WTC11 (cell line): ENCODE data around the gene TCF12. TPM values are rescaled to one million over a fixed set of nuclear protein-coding genes. Genes with fewer than 3 reads are reported as not detected.

ENCODE experiments used
- ATAC-seq: fragments of 200-7000 bp; cut with Tn5 transposase; 2 replicates; pipeline ENCODE4 v1.10.0; 2021; ENCODE audit warnings: mild to moderate bottlenecking, moderate library complexity
- CTCF ChIA-PET: fragments of 300-600 bp; sonication (Branson Sonifier 250); formaldehyde crosslinking; loops from one replicate; lab custom pipeline; 2021; ENCODE audit warnings: antibody characterized with exemption; lab: Charles Lee
- POLR2A ChIA-PET: fragments of 350-600 bp; sonication (Branson Sonifier 250); formaldehyde crosslinking; loops from one replicate; lab custom pipeline; 2021; ENCODE audit warnings: antibody characterized with exemption; lab: Charles Lee
- DNase-seq: peaks from one replicate; pipeline ENCODE4 v3.0.0; 2021; ENCODE audit warnings: low spot score
- H3K27ac Mint-ChIP-seq: 2 replicates; pipeline ENCODE4 v1.8.0; 2021; ENCODE audit warnings: mixed read lengths
- H3K27me3 Mint-ChIP-seq: 2 replicates; pipeline ENCODE4 v1.8.0; 2021; ENCODE audit warnings: low read depth, mild to moderate bottlenecking, moderate library complexity, mixed read lengths
- H3K36me3 Mint-ChIP-seq: 2 replicates; pipeline ENCODE4 v1.8.0; 2021; ENCODE audit warnings: mixed read lengths
- H3K4me1 Mint-ChIP-seq: 2 replicates; pipeline ENCODE4 v1.8.0; 2022; ENCODE audit warnings: mixed read lengths
- H3K4me3 Mint-ChIP-seq: 2 replicates; pipeline ENCODE4 v1.8.0; 2021; ENCODE audit warnings: mild to moderate bottlenecking, moderate library complexity, mixed read lengths
- H3K9me3 Mint-ChIP-seq: 2 replicates; pipeline ENCODE4 v1.8.0; 2021; ENCODE audit warnings: mixed read lengths
- ATF1 ChIP-seq: sonication (generic); formaldehyde crosslinking; IDR thresholded peaks from 2 replicates; pipeline ENCODE4 v1.8.1; 2023; ENCODE audit warnings: mild to moderate bottlenecking, moderate library complexity, missing genetic modification reagents
- EMX1 ChIP-seq: fragments of 250-450 bp; sonication (Bioruptor Pico); IDR thresholded peaks from 2 replicates; pipeline ENCODE4 v1.8.0; 2021; ENCODE audit warnings: mild to moderate bottlenecking
- ETV6 ChIP-seq: sonication (generic); formaldehyde crosslinking; IDR thresholded peaks from 2 replicates; pipeline ENCODE4 v1.8.1; 2022; ENCODE audit warnings: mild to moderate bottlenecking, missing genetic modification reagents
- FOXP1 ChIP-seq: sonication (generic); formaldehyde crosslinking; IDR thresholded peaks from 2 replicates; pipeline ENCODE4 v1.8.0; 2022; ENCODE audit warnings: missing genetic modification reagents, mild to moderate bottlenecking, moderate library complexity, borderline replicate concordance
- GABPB1 ChIP-seq: sonication (generic); formaldehyde crosslinking; IDR thresholded peaks from 2 replicates; pipeline ENCODE4 v1.8.1; 2023; ENCODE audit warnings: mild to moderate bottlenecking, missing genetic modification reagents
- GTF2I ChIP-seq: fragments of 250-450 bp; sonication (Bioruptor Pico); conservative IDR thresholded peaks from 2 replicates; pipeline ENCODE4 v1.4.0; 2021; ENCODE audit warnings: mild to moderate bottlenecking
- HMGA2 ChIP-seq: fragments of 250-450 bp; sonication (Bioruptor Pico); IDR thresholded peaks from 2 replicates; pipeline ENCODE4 v1.4.0; 2021; ENCODE audit warnings: mild to moderate bottlenecking, moderate library complexity
- JAZF1 ChIP-seq: fragments of 250-450 bp; sonication (Bioruptor Pico); IDR thresholded peaks from 2 replicates; pipeline ENCODE4 v1.9.0; 2021; ENCODE audit warnings: moderate library complexity, mild to moderate bottlenecking, inconsistent platforms
- MXD4 ChIP-seq: fragments of 250-450 bp; sonication (Bioruptor Pico); IDR thresholded peaks from 2 replicates; pipeline ENCODE4 v1.8.0; 2021; ENCODE audit warnings: mild to moderate bottlenecking, moderate library complexity, borderline replicate concordance
- RORB ChIP-seq: fragments of 250-450 bp; sonication (Bioruptor Pico); IDR thresholded peaks from 2 replicates; pipeline ENCODE4 v1.9.0; 2021; ENCODE audit warnings: mild to moderate bottlenecking
- SMAD4 ChIP-seq: sonication (generic); formaldehyde crosslinking; IDR thresholded peaks from 2 replicates; pipeline ENCODE4 v1.8.0; 2022; ENCODE audit warnings: mild to moderate bottlenecking, missing genetic modification reagents
- TEAD1 ChIP-seq: sonication (generic); formaldehyde crosslinking; IDR thresholded peaks from 2 replicates; pipeline ENCODE4 v1.8.0; 2022; ENCODE audit warnings: mild to moderate bottlenecking, missing genetic modification reagents
- ZBTB21 ChIP-seq: sonication (generic); formaldehyde crosslinking; IDR thresholded peaks from 2 replicates; pipeline ENCODE4 v1.8.1; 2023; ENCODE audit warnings: mild to moderate bottlenecking, missing genetic modification reagents, borderline replicate concordance
- ZNF121 ChIP-seq: sonication (generic); formaldehyde crosslinking; IDR thresholded peaks from 2 replicates; pipeline ENCODE4 v1.8.0; 2023; ENCODE audit warnings: missing genetic modification reagents
- ZNF232 ChIP-seq: sonication (generic); formaldehyde crosslinking; IDR thresholded peaks from 2 replicates; pipeline ENCODE4 v1.8.0; 2022; ENCODE audit warnings: mild to moderate bottlenecking, missing genetic modification reagents
- ZNF671 ChIP-seq: fragments of 250-450 bp; sonication (Bioruptor Pico); IDR thresholded peaks from 2 replicates; pipeline ENCODE4 v1.8.0; 2021; ENCODE audit warnings: mild to moderate bottlenecking
- total RNA-seq: library from RNA; stranded (reverse); gene quantifications from 3 replicates; pipeline ENCODE4 v1.2.3, GENCODE V29; 2021
- TF ChIP-seq, protein P1 (sequence below): sonication (generic); formaldehyde crosslinking; IDR thresholded peaks from 2 replicates; pipeline ENCODE4 v1.8.1; 2022; ENCODE audit warnings: missing genetic modification reagents, borderline replicate concordance
- TF ChIP-seq, protein P2 (sequence below): sonication (generic); formaldehyde crosslinking; IDR thresholded peaks from 2 replicates; pipeline ENCODE4 v1.8.1; 2022; ENCODE audit warnings: low read depth, mild to moderate bottlenecking, moderate library complexity, missing genetic modification reagents, borderline replicate concordance
- TF ChIP-seq, protein P3 (sequence below): sonication (generic); formaldehyde crosslinking; conservative IDR thresholded peaks from 2 replicates; pipeline ENCODE4 v1.8.1; 2022; ENCODE audit warnings: mild to moderate bottlenecking, missing genetic modification reagents
- TF ChIP-seq, protein P4 (sequence below): sonication (generic); formaldehyde crosslinking; IDR thresholded peaks from 2 replicates; pipeline ENCODE4 v1.8.1; 2023; ENCODE audit warnings: mild to moderate bottlenecking, missing genetic modification reagents
- TF ChIP-seq, protein P5 (sequence below): fragments of 200-600 bp; IDR thresholded peaks from 2 replicates; pipeline ENCODE4 v1.8.0; 2022; ENCODE audit warnings: antibody characterized with exemption
- TF ChIP-seq, protein P6 (sequence below): sonication (generic); formaldehyde crosslinking; IDR thresholded peaks from 2 replicates; pipeline ENCODE4 v1.8.0; 2023; ENCODE audit warnings: mild to moderate bottlenecking, missing genetic modification reagents
- TF ChIP-seq, protein P7 (sequence below): sonication (generic); formaldehyde crosslinking; IDR thresholded peaks from 2 replicates; pipeline ENCODE4 v1.8.1; 2023; ENCODE audit warnings: mild to moderate bottlenecking, missing genetic modification reagents, moderate library complexity

TCF12 gene
- total RNA-seq, 1 experiment from 2014 or later = 73.2 TPM

DNA sequence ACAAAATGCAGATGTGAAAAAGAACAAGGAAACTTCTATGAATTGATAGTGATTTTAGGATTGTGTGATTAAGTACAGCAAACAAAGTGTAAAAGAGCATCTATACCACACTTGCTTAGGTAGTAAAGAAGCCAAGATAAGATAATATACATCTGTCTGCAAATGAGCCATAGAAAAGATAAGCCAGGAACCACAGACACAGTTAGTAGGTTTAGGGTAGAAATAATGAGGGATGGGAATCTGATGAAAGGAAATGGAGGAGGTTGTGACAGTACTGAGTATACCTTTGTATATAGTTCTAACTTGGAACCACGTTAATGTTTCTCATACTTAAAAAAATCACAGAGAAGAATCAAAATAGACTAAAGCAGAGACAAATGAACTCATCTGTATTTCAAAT, 54.0 kb downstream of the TCF12 start:
- Mint-ChIP-seq H3K36me3 (no peaks in the 10 kb centered on the region), H3K4me1 (peaks cover 53% of the 10 kb centered on the region), H3K9me3 (no peaks in the 10 kb centered on the region), H3K27ac (peak overlapping the region; percentile 3; the same call in 1 of the 2 replicates), H3K27me3 (no peaks in the 10 kb centered on the region), H3K4me3 (no peak overlapping the region)
- TF ChIP-seq, protein P1, sequence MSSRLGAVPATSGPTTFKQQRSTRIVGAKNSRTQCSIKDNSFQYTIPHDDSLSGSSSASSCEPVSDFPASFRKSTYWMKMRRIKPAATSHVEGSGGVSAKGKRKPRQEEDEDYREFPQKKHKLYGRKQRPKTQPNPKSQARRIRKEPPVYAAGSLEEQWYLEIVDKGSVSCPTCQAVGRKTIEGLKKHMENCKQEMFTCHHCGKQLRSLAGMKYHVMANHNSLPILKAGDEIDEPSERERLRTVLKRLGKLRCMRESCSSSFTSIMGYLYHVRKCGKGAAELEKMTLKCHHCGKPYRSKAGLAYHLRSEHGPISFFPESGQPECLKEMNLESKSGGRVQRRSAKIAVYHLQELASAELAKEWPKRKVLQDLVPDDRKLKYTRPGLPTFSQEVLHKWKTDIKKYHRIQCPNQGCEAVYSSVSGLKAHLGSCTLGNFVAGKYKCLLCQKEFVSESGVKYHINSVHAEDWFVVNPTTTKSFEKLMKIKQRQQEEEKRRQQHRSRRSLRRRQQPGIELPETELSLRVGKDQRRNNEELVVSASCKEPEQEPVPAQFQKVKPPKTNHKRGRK = no peak
- TF ChIP-seq GTF2I (CRISPR knock-in tag) (no peak), SMAD4 (no peak), RORB (CRISPR knock-in tag) (no peak), ZNF121 (no peak), JAZF1 (CRISPR knock-in tag) (no peak)
- DNase-seq (no peak), ATAC-seq (no peak)
- CTCF ChIA-PET = no interaction called here
- POLR2A ChIA-PET = no interaction called here

DNA sequence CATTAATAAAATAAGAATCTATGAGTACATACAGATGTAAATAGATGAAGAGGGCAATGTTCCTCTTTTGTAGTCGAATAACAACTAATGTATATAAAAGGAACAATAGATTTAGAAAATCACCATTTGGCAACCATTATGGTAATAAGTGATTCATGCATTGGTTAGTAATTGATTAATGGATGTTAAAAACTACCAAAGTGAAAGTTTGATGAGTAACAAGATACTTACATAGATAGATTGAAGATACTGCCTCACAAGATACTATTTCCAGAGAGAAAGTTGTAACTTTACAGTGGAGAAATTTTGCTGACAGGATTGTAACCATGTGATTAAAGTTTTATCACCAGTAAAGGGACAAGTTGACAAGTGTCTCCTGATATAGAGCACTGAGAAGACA, 55.0 kb downstream of the TCF12 start:
- no peak for ATAC-seq
- ChIA-PET CTCF (no interaction called here), POLR2A (no interaction called here)
- DNase-seq = no peak
- Mint-ChIP-seq H3K4me3 (no peak overlapping the region), H3K27me3 (no peaks in the 10 kb centered on the region), H3K4me1 (peaks cover 46% of the 10 kb centered on the region), H3K27ac (0 out of 2 replicates have a peak overlapping the region, but pooled peaks have one; percentile 5), H3K9me3 (no peaks in the 10 kb centered on the region), H3K36me3 (no peaks in the 10 kb centered on the region)
- TF ChIP-seq TEAD1 (CRISPR knock-in tag) (no peak), HMGA2 (CRISPR knock-in tag) (no peak), ZNF121 (no peak), ZNF232 (no peak), ETV6 (CRISPR knock-in tag) (no peak), ATF1 (CRISPR knock-in tag) (no peak), FOXP1 (CRISPR knock-in tag) (no peak), EMX1 (CRISPR knock-in tag) (no peak), GABPB1 (no peak), ZBTB21 (CRISPR knock-in tag) (no peak), MXD4 (no peak), ZNF671 (no peak)
- TF ChIP-seq, protein P2, sequence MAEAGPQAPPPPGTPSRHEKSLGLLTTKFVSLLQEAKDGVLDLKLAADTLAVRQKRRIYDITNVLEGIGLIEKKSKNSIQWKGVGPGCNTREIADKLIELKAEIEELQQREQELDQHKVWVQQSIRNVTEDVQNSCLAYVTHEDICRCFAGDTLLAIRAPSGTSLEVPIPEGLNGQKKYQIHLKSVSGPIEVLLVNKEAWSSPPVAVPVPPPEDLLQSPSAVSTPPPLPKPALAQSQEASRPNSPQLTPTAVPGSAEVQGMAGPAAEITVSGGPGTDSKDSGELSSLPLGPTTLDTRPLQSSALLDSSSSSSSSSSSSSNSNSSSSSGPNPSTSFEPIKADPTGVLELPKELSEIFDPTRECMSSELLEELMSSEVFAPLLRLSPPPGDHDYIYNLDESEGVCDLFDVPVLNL = no peak
- TF ChIP-seq, protein P3, sequence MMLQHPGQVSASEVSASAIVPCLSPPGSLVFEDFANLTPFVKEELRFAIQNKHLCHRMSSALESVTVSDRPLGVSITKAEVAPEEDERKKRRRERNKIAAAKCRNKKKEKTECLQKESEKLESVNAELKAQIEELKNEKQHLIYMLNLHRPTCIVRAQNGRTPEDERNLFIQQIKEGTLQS (CRISPR knock-in tag) = no peak
- TF ChIP-seq, protein P4, sequence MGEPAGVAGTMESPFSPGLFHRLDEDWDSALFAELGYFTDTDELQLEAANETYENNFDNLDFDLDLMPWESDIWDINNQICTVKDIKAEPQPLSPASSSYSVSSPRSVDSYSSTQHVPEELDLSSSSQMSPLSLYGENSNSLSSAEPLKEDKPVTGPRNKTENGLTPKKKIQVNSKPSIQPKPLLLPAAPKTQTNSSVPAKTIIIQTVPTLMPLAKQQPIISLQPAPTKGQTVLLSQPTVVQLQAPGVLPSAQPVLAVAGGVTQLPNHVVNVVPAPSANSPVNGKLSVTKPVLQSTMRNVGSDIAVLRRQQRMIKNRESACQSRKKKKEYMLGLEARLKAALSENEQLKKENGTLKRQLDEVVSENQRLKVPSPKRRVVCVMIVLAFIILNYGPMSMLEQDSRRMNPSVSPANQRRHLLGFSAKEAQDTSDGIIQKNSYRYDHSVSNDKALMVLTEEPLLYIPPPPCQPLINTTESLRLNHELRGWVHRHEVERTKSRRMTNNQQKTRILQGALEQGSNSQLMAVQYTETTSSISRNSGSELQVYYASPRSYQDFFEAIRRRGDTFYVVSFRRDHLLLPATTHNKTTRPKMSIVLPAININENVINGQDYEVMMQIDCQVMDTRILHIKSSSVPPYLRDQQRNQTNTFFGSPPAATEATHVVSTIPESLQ (CRISPR knock-in tag) = no peak
- TF ChIP-seq, protein P5, sequence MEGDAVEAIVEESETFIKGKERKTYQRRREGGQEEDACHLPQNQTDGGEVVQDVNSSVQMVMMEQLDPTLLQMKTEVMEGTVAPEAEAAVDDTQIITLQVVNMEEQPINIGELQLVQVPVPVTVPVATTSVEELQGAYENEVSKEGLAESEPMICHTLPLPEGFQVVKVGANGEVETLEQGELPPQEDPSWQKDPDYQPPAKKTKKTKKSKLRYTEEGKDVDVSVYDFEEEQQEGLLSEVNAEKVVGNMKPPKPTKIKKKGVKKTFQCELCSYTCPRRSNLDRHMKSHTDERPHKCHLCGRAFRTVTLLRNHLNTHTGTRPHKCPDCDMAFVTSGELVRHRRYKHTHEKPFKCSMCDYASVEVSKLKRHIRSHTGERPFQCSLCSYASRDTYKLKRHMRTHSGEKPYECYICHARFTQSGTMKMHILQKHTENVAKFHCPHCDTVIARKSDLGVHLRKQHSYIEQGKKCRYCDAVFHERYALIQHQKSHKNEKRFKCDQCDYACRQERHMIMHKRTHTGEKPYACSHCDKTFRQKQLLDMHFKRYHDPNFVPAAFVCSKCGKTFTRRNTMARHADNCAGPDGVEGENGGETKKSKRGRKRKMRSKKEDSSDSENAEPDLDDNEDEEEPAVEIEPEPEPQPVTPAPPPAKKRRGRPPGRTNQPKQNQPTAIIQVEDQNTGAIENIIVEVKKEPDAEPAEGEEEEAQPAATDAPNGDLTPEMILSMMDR = no peak
- TF ChIP-seq, protein P6, sequence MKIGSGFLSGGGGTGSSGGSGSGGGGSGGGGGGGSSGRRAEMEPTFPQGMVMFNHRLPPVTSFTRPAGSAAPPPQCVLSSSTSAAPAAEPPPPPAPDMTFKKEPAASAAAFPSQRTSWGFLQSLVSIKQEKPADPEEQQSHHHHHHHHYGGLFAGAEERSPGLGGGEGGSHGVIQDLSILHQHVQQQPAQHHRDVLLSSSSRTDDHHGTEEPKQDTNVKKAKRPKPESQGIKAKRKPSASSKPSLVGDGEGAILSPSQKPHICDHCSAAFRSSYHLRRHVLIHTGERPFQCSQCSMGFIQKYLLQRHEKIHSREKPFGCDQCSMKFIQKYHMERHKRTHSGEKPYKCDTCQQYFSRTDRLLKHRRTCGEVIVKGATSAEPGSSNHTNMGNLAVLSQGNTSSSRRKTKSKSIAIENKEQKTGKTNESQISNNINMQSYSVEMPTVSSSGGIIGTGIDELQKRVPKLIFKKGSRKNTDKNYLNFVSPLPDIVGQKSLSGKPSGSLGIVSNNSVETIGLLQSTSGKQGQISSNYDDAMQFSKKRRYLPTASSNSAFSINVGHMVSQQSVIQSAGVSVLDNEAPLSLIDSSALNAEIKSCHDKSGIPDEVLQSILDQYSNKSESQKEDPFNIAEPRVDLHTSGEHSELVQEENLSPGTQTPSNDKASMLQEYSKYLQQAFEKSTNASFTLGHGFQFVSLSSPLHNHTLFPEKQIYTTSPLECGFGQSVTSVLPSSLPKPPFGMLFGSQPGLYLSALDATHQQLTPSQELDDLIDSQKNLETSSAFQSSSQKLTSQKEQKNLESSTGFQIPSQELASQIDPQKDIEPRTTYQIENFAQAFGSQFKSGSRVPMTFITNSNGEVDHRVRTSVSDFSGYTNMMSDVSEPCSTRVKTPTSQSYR = no peak
- TF ChIP-seq, protein P7, sequence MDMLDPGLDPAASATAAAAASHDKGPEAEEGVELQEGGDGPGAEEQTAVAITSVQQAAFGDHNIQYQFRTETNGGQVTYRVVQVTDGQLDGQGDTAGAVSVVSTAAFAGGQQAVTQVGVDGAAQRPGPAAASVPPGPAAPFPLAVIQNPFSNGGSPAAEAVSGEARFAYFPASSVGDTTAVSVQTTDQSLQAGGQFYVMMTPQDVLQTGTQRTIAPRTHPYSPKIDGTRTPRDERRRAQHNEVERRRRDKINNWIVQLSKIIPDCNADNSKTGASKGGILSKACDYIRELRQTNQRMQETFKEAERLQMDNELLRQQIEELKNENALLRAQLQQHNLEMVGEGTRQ (CRISPR knock-in tag) = no peak
